ENCODE measurements around the gene THOC6.

- TF ChIP-seq POLR2A (IDR thresholded peaks at IDR 0.05): no peak
- TF ChIP-seq CTCF (IDR thresholded peaks at IDR 0.05): peak in 2 of 7 experiments; percentile 23
These were observed 34.5 kb downstream of the THOC6 start for GRCh38 chr16:3058139-3059030.

Measured in body of pancreas (tissue), 4 donors.